RWPE1 (cell line): ENCODE measurements around the gene TBX5.

ENCODE experiments used
- CTCF ChIA-PET: fragments of 350-600 bp; sonication (Branson Sonifier 250); formaldehyde crosslinking; extraction: SDS; loops from one replicate; lab custom pipeline; 2021; lab: Yijun Ruan, JAX
- POLR2A ChIA-PET: fragments of 400-600 bp; formaldehyde crosslinking; extraction: SDS; loops from one replicate; lab custom pipeline; 2020; ENCODE audit warnings: antibody characterized with exemption; ENCODE audit not compliant: low non-redundant PET; lab: Yijun Ruan, JAX
- DNase-seq: peaks from one replicate; pipeline ENCODE4 v3.0.0; 2012; ENCODE audit warnings: low spot score
- H3K27ac ChIP-seq: fragments of 450-650 bp; 2 replicates; pipeline ENCODE4 v1.5.1; 2017
- TF ChIP-seq, protein P1 (sequence below): fragments of 450-650 bp; conservative IDR thresholded peaks from 2 replicates; pipeline ENCODE4 v1.5.1; 2017; ENCODE audit warnings: low read depth, mild to moderate bottlenecking

TBX5 gene

GRCh38 chr12:114406984-114407841, 1.3 kb upstream of the TBX5 start:
- TF ChIP-seq, protein P1, sequence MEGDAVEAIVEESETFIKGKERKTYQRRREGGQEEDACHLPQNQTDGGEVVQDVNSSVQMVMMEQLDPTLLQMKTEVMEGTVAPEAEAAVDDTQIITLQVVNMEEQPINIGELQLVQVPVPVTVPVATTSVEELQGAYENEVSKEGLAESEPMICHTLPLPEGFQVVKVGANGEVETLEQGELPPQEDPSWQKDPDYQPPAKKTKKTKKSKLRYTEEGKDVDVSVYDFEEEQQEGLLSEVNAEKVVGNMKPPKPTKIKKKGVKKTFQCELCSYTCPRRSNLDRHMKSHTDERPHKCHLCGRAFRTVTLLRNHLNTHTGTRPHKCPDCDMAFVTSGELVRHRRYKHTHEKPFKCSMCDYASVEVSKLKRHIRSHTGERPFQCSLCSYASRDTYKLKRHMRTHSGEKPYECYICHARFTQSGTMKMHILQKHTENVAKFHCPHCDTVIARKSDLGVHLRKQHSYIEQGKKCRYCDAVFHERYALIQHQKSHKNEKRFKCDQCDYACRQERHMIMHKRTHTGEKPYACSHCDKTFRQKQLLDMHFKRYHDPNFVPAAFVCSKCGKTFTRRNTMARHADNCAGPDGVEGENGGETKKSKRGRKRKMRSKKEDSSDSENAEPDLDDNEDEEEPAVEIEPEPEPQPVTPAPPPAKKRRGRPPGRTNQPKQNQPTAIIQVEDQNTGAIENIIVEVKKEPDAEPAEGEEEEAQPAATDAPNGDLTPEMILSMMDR: no peak
- no peak for DNase-seq
- ChIA-PET CTCF (no interaction called here), POLR2A (no interaction called here)
- H3K27ac ChIP-seq: no peak overlapping the region

DNA sequence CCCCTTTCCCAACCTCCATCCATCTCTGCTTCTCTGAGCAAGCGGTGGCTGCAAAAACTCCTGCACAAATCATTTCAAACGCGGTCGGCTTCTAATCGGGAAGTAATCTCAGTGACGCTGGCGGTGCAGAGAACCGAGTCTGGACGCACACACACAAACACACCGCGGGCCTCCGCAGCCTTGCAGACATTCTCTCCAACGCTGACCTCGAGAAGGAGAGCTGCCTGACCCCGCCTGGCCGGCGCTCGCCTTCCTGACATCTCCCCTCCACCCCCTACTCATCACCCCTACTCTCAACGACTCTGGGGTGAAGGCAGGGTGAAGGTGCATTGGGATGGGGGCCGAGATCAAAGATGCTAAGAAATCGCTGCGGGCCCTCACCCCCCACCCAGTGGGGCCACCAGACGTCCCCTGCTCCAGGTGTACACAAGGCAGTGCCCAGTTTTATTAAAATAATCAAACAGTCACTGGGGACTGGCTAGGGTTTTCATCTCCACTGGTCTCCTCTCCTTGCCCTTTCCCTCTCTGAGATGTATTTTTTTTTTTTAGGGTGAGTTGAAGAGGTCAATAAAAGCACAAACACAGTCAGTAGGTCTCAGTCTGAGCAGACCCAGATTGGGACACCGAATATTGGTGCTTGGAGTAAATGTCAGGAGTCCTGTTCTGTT, 506 bp upstream of the TBX5 start:
- ChIA-PET CTCF (no interaction called here), POLR2A (no interaction called here)
- TF ChIP-seq, protein P1: no peak
- no peak overlapping the region for H3K27ac ChIP-seq
- DNase-seq: no peak

DNA sequence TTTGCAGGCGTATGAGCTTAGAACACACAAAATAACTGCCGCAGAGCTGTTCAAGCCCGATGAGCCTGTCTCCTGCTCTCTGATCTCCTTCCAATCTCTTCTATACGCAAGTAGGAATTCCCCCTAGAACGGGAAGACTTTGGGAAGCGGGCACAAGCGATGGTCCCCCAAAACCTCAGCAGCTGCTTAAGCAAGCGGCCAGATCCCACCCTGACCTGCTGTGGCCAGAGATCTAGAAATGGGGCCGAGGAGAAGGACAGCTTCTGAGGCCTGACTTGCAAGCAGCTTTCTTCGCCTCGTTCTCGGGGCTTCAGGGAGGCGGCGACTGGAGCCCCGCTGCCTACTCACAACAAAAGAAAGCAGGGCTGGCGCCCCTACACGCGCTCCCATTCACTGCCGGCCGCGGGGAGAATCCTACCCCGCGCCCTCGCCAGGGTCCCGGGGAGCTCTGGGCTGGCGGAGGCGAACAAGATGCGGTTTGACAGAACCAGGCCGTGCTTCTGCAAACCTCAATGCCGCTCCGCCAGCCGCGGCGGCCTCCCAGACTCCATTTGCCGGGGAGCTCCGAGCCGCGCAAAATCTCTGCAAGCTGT, 922 bp downstream of the TBX5 start:
- no peak for DNase-seq
- ChIA-PET POLR2A (no interaction called here), CTCF (interaction anchor here (0.6 kb wide), 2 partner anchors 21 to 1553 kb away, joined by 3 to 5 read pairs; no protein-coding TSS in a partner anchor)
- H3K27ac ChIP-seq: no peak overlapping the region
- TF ChIP-seq, protein P1: no peak

- no peak overlapping the region for H3K27ac ChIP-seq
- CTCF ChIA-PET: no interaction called here
- POLR2A ChIA-PET: no interaction called here
- DNase-seq: no peak
- TF ChIP-seq, protein P1: no peak
Observed at GRCh38 chr12:114404083-114404925, 1.6 kb downstream of the TBX5 start.

DNA sequence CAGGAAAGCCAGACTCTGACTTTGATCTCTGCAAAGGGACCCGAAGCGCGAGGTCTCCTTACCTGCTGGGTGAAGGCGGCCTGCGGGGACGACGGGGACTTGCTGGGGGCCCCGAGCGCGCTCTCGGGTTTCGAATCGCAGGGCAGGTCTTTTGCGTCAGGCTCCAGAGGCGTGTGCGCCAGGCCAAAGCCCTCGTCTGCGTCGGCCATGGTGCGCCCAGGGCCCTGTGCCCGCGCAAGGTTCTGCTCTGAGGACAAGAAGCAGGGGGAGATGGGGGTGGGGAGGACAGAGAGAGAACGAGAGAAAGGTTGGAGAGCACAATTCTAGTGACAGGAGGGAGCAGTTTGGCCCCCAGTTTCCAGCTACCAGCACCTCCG, 2.3 kb downstream of the TBX5 start:
- CTCF ChIA-PET: no interaction called here
- DNase-seq: no peak
- TF ChIP-seq, protein P1: no peak
- POLR2A ChIA-PET: no interaction called here
- H3K27ac ChIP-seq: no peak overlapping the region
